ENCODE measurements around the gene EMP2.
"Not testable (repeated sequence)": the region's sequence is repeated elsewhere in the genome, so short reads cannot be mapped to it uniquely, and the experiment has no call there.

The EMP2 gene, protein sequence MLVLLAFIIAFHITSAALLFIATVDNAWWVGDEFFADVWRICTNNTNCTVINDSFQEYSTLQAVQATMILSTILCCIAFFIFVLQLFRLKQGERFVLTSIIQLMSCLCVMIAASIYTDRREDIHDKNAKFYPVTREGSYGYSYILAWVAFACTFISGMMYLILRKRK

DNA sequence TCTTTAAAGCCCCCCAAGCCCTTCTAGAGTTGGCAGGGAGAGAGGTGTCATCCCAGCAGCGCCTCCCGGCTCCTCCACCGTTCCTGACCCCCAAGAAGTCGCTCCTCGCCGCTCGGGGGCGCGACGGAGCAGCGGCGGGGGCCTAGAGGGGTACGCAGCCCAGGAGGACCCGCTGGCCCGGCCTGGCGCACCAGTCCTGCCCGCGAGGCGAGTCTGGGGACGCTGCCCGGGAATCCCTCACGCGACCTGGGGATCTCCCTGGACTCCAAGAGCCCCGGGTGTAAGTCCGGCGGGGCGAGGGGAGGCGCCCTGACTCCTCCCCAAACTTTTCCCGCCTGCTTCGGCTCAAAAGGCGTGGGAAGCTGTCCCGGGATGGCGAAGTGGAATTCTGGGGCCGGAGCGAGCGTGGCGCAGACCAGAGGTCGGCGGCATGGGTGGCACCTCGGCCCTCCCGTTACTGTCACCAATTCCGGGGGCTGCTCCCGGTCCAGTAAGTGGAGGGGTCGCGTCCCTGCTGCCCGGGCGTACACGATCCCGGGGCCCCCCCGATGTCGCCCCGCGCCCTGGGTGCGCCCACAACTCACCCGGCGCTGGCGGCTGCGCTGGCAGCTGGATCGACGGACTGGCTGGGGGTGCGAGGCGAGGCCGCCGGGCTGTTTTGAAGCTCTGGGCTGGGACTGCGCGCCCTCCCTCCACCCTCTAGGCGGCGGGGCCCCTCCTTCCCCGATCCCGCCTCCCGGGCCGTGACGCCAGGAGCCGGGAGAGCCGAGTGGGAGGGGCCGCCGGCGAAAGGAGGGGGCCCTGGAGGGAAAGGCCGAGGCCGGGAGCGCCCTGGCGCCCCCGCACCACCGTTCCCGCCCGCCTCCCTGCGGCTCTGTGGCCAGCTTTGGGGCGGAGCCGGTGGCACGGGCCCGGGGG, at the start of gene EMP2:
Gene EMP2, minus strand, starts transcription at position 634 of the 918 bp plus-strand sequence. CDS start 32,981 bp downstream, outside the sequence.
- DNase-seq (ENCODE audit: insufficient read length, low spot score) (peak; percentile 88), FAIRE-seq (no peak)

DNA sequence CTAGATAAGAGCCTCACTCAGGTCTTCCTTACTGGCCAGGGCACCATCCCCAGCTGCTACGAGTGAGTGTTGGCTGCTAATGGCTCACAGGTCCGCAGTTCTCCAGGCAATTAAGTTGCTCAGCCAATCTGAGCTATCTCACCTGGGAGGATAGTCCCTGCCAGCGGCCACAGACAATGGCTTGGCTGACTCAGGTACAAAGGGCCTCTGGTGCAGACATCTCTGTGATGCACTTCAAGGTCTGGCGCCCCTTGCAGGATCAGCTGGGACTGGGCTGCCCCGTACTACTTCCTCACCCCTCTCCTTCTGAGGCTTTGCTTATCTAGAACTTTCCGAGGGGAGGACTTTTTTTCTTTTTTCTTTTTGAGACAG, 49.2 kb upstream of the EMP2 start:
- no peak for DNase-seq (ENCODE audit: insufficient read length, low spot score)

DNA sequence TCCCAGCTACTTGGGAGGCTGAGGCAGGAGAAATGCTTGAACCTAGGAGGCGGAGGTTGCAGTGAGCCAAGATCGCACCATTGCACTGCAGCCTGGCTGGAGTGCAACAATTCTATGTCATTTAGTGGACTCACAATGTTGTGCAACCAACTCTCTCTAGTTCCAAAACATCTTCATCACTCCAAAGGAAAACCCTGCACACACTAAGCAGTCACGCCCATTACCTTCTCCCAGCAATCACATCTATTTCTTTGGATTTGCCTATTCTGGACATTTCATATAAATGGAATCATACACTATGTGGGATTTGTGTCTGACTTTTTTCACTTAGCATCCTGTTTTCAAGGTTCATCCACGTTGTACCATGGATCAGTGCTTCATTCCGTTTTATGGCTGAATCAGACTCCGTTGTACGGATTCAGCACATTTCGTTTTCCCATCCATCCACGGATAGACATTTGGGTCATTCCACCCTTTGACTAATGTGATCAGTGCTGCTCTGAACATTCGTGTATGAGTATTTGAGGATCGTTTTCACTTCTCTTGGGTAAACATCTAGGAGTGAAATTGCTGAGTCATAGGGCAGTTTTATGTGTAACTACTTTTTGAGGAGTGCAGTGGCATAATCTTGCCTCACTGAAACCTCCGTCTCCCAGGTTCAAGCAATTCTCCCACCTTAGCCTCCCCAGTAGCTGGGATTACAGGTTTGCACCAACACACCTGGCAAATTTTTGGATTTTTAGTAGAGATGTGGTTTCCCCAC, 45.4 kb upstream of the EMP2 start:
- DNase-seq (ENCODE audit: insufficient read length, low spot score) = no peak
- FAIRE-seq = no peak

More for the DNA sequence above, 49.2 kb upstream of the EMP2 start:
- FAIRE-seq = no peak

DNA sequence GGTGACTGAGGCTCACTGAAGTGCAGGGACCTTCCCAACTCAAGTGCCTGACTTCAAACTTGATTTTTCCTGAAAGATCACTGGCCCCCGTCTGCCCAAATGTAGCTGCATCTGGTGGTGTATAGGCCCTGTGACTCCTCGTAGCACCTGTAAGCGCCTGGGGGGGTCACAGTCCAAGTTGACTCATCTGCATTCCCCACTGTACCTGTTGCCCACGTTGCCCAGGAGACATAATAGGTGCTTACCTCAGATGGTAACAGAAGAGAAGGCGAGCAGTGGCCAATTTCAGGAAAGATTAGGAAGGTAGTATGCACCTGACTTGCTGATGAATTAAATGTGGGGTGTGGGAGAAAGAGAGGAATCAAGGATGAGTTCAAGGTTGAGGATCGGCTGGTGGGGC, 44.1 kb upstream of the EMP2 start:
- FAIRE-seq = no peak
- DNase-seq (ENCODE audit: insufficient read length, low spot score) = no peak

DNA sequence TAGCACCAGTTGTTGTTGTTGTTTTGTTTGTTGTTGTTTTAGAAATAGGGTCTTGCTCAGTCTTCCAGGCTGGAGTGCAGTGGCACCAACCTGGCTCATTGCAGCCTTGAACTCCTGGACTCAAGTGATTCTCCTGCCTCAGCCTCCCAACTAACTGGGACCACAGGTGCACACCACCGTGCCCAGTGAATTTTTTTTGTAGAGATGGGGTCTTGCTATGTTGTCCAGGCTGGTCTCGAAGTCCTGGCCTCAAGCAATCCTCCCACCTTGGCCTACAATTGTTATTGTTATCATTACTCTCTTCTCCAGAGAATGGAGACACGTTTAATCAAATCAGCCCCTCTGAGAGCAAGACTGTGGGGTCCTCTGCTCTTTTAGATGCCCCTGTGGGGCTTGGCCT, 42.7 kb upstream of the EMP2 start:
- no peak for DNase-seq (ENCODE audit: insufficient read length, low spot score)
- FAIRE-seq = no peak

DNA sequence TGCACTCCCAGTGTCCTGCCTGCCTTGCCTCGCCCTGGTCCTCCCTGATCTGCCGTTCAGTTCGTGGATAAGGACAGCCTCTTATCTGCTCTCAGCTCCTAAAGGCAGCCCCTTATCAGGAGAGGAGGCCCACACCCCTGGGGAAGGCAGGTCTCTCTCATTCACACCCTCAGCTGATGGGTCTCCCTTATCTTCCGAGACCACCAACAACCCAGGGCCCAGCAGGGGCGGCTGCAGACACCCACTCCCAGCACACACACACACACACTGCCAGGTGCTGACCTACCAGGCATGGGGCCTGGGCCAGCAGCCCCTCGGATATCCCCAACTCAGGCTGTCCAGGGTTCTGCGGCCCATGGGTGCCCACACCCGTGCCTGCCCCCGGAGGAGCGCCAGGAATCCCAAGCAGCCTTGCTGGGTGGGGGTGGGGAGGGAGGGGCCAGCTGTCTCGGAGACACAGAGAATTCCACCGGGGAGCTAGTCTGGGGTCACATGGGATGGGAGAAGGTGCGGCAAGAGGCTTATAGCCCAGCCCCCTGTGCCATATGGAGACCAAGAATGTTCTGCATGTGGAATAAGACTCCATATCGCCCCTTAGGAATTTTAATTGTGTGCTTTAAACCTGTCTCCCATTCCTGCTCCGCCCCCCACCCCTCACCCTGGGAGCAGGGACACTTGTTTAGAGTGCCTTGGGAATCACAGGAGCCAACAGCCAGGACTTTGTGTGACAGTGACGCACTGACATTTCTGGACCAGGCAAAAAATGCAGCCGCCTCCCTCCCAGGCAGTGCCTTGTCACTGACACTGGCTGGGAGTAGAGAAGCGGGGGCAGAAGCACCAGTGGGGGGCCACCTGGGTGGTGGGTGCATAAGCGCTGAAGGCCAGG, 41.9 kb upstream of the EMP2 start:
- DNase-seq (ENCODE audit: insufficient read length, low spot score) = peak; percentile 41
- no peak for FAIRE-seq

DNA sequence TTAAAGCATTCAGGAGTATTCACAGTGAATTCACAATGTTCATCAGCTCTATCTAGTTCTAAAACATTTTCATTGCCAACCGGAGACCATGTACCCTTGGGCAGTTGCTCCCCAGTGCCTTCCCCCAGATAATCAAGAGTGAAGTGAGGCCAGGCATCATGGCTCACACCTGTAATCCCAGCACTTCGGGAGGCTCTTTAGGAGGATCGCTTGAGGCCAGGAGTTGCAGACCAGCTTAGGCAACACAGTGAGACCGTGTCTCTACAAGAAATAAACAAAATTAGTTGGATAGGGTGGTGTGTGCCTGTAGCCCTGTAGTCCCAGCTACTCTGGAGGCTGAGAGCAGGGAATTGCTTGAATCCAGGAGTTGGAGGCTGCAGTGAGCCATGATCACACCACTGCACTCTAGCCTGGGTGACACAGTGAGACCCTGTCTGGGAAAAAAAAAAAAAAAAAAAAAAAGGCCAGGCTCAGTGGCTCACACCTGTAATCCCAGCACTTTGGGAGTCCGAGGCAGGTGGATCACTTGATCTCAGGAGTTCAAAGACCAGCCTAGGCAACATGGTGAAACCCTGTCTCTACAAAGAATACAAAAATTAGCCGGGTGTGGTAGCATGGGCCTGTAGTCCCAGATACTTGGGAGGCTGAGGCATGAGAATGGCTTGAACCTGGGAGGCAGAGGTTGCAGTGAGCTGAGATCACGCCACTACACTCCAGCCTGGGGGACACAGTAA, 41.0 kb upstream of the EMP2 start:
- DNase-seq (ENCODE audit: insufficient read length, low spot score); FAIRE-seq: not testable (repeated sequence)

DNA sequence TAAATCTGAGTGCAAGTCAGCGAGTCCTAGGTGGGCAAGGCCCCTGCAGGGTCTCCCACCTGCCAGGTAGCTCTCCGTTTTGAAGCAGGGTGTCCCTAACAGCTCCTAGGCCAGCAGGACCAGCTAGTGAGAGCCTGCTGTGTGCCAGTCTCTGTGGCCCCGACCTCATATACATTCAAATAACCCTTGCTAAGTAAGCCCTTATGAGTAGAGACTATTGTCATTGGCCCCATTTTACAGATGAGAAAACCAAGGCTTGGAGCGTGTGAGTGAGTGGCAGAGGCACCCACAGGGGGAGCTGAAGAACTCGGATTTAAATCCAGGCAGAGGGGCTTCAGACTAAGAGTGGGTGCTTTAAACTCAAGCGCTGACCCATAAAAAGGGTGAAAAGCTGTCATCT, 39.7 kb upstream of the EMP2 start:
- no peak for FAIRE-seq

DNA sequence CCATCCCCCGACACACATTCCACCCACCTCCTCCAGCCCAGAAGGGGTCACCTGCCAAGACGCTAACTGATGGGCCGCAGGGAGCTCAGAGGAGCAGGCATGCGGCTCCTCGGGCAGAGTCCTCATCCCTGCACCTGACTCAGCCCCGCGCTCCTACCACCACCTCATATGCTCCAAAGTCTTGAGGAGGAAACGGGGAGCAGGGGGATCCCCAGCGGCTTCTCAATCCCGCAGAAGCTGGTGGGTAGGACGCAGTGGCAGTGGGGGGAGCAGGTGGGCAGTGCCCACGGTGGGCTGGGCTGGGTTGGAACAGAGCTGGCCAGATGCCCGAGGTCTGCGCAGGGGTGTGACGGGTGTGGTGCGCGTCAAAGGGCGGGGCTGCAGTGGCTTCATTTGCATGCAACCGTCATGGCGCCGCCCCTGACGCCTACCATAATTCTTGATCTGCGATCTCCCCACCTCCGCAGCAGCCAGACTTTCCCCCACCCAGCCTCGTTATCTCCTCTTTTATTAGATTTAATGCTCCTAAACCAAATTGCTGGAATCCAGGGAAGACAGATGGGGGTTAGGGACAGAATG, 39.0 kb upstream of the EMP2 start:
- no peak for FAIRE-seq
- no peak for DNase-seq (ENCODE audit: insufficient read length, low spot score)

More for the DNA sequence above, 39.7 kb upstream of the EMP2 start:
- no peak for DNase-seq (ENCODE audit: insufficient read length, low spot score)

DNA sequence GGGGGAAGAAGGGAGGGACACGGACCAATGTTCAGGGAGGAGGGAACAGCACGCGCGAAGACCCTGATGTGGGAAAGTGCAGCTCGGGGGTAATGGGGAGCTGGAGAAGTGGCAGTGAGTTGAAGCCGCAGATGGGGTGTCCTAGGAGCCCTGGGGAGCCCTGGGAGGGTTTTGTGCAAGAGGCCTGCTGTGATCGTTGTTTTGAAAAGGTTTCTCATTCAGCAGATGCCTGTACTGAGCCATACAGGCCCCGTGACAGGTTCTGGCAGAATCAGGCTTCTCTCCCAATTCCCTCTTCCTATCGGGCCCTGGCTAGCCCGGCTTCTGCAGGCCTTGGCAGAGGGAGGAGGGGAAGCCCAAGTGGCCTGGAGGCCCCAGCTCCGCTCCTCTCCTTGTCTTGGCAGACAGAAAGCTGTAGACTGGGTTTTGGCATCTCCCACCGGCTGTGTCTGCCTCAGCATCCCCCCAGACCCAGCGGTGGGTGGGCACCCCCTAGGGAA, 38.4 kb upstream of the EMP2 start:
- DNase-seq (ENCODE audit: insufficient read length, low spot score) (no peak), FAIRE-seq (no peak)

DNA sequence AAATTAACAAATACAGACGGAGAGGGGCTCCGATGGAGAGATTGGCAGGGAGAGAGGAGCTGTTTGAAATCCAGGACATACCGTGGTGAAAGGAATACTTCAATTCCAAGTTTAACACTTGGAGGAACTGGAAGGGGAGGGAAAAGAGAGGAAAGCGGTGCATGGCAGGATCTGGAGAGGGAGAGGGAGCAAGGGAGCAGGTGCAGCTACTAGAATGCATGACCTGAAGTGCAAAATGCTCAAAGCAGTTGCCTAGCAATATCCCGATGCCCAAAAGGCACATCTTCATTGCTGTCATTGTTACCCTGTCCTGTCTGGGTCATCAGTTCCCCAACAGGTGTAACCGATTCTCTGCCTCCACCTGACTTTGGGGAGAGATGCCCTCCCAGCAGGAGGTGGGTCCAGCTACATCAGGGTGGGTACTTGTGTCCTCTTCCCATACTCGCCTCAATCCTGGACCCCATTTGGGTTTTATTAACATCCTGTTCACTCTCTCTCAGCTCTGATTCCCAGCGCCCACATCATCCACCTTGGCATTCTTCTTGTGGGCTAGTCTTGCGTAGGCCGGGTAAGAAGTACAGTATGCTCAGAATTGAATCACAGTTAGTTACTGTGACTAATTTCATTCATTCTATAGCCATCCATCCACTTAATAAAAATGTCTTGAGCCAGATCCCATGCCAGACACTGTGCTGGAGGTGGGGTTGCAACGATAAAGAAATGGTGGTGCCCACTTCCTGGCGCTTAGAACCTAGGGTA, 37.4 kb upstream of the EMP2 start:
- FAIRE-seq (no peak), DNase-seq (ENCODE audit: insufficient read length, low spot score) (no peak)

DNA sequence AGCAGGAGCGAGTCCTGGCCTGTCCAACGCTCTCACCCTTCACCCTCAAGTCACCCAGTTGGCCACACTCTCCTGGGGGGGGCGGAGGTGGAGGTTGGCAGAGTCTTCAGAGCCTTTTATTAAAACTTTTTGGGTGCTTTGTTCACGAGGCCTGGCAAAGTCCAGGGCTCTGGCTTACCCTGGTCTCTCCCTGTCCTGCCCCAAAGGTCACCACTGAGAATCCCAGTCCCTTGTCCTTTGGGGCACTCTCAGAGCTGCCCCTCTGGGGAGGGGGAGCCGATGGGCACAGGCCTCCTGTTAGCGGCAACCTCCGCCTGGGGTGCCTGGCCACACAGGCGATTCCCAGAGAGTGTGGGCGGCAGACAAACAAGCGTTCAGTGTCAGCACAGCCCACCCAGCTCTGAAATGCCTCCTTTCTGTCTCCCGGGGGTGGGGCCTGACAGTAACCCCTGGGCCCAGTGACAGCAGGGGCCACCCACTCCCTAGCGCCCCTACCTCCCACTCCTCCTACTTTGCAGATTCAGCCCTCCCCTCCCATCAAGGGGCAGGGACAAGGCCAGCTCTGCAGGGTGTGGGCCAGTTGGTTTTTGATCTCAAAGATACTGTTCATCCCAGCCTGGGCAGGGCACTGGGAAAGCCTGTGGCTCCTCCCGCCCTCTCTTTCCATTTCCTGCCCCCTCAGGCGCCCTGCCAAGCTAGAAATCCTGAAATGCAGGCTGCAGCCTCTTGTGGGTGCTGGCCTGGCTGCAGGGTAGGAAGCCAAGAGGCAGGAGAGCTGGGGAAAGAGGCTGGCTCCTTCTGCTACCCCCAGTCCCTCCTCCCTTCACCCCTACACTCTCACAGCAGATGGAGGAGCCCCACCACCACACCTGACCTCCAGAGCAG, 36.6 kb upstream of the EMP2 start:
- peak; percentile 59 for DNase-seq (ENCODE audit: insufficient read length, low spot score)

DNA sequence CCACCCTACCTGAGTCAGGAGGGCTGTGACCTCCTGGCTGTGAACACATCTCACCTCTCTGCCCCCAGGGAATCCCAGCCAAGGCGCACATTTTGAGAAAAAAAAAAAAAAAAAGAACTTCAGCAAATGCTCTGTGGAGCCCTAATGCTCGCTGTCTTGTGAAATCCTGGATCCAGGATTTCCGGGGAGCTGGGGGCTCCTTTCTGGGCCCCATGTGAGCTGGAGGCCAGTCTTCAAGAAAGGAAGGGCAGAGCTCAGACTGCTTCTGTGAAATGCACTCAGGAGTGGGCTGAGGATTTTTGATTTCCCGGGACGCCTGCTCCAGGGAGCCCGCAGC, 36.0 kb upstream of the EMP2 start:
- no peak for DNase-seq (ENCODE audit: insufficient read length, low spot score)
- FAIRE-seq = no peak

More for the DNA sequence above, 36.6 kb upstream of the EMP2 start:
- FAIRE-seq = no peak

DNA sequence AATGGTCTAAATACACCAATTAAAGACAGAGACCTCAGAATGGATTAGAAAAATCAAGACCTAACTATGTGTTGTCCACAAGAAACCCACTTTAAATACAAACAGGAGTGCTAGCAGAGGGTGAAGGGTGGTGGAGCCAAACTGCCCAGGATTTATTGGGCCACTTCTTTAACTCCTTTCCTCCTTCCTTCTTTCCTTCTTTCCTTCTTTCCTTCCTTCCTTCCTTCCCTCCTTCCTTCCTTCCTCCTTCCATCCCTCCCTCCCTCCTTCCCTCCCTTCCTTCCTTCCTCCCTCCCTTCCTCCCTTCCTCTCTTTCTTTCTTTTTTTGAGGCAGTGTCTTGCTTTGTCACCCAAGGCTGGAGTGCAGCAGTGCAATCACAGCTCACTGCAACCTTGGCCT, 34.3 kb upstream of the EMP2 start:
- FAIRE-seq = no peak
- DNase-seq (ENCODE audit: insufficient read length, low spot score) = no peak

DNA sequence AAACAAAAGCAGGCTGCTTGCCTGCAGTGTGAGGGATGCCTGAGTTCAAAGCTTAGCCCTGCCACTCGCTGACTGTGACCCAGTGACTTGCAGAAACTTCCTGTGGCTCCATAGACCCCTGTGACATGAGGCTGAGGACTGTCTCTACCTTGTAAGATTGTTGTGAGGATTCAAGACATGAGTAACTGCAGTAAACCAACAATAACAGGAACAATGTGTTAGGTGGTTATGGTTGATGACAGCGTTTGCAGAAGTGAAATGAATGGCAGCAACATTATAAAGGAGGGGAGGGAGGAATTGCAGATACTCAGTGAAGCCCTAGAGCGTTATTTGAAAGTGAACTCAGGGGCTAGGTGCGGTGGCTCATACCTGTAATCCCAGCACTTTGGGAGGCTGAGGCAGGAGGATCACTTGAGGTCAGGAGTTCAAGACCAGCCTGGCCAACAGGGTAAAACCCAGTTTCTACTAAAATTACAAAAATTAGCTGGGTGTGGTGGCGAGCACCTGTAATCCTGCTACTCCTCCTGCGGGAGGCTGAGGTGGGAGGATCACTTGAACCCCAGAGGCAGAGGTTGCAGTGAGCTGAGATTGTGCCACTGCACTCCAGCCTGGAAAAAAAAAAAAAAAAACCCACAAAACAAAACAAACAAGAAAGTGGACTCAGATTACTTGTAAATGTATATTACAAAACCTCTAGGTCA, 33.5 kb upstream of the EMP2 start:
- no peak for FAIRE-seq
- no peak for DNase-seq (ENCODE audit: insufficient read length, low spot score)

DNA sequence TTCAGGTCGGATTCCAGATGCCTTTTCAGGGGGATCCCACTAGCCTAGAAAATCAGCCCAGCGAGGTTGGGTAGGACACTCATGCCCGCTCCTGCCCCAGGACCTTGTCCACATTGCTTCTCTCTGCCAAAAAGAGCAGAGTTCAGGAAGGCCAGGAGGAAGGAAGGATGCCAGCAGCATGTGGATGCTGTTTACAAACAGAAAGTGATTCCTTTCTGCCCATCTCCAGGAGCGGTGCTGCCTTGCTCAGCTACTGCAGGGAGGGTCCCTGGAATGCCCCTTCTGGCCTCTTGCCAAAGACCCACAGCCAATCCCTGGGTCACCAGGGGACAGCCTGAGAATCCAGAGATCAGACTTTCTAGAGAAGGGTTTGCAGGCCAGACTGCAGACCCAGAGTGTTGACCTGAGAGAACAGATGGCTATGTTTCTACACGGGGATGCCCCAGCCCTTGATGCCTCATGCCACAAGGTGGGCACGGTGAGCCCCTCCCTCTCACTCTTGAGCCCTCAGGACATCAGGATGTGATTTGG, 32.3 kb upstream of the EMP2 start:
- FAIRE-seq (no peak), DNase-seq (ENCODE audit: insufficient read length, low spot score) (no peak)

DNA sequence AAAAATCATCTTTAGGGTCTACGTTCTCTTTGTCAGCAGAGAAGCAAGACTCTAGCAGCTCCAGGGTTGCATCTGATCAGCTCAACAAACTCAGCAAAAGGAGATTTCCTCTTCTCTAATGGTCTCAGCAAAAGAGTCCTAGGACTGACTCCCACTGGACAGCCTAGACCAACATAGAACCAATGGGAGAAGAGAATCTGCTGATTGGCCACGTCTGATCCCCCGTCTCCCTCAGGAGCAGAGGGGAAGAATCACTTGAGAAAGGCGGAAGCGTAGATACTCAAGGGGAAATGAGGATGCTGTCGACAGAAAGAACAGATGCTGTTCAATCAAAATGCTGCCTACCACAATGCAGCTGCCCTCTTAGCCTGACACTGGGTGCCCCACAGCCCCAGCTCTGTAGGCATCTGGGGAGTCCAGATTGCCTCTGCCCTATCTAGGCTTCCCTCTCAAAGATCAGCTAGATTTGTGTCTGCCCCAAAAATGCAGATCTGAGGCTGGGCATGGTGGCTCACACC, 31.5 kb upstream of the EMP2 start:
- DNase-seq (ENCODE audit: insufficient read length, low spot score) = no peak

More for the DNA sequence above, 31.5 kb upstream of the EMP2 start:
- FAIRE-seq = no peak
